Thyroid gland (tissue), 4 donors: ENCODE results near the gene KLHL17.

Experiments
- POLR2A ChIP-seq, 2 donors: fragments of 450-650 bp; IDR thresholded peaks; one replicate each; pipeline ENCODE4 v1.6.1; 2017; ENCODE audit warnings: antibody characterized with exemption in 2 of 2, mild to moderate bottlenecking in 2 of 2, moderate library complexity in 1 of 2
- TF ChIP-seq, protein P1 (sequence below), 6 experiments: fragments of 200-600 bp in 3 of 6; fragments of 450-650 bp in 3 of 6; sonication (generic) in 3 of 6; IDR thresholded peaks; one replicate each; pipeline ENCODE4 v1.5.1; 2016 to 2019; ENCODE audit warnings: antibody characterized with exemption in 6 of 6, mild to moderate bottlenecking in 2 of 6, inconsistent platforms in 1 of 6, moderate library complexity in 1 of 6

DNA sequence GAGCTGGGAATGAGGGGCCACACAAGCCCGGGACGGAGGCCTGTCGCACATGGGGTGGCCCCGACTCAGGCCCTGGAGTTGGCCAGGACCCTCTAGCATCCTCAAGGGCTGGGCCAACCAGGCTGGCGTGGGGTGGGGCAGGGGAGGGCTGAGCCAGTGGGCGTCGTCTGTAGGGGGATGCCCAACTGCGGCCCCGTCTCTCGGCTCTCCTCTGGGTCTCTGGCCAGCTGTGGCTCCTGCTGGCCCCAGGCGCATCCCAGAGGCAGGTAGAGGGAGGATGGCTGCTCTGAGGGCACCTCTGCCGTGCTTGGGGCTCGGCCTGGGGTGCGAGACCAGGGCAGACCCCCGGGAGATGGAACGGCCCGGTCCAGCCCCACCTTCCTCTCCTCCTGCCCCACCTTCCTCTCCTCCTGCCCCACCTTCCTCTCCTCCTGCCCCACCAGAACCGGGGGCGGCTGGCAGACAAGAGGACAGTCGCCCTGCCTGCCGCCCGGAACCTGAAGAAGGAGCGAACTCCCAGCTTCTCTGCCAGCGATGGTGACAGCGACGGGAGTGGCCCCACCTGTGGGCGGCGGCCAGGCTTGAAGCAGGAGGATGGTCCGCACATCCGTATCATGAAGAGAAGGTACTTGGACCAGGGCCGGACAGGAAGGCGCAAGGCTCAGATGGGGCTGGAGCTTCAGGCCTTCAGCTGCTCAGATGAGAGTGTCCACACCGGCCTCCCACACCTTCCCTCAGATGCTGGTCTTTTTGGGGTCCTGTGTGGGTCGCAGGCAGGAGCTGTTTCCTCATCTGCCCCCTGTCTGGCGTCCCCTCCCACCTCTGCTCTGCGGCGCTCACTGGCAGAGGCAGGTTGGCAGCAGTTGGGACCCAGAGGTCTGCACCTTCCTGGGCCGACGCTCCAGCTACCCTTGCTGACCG is 30.4 kb upstream of the KLHL17 start:
- TF ChIP-seq POLR2A (IDR thresholded peaks at IDR 0.05), result no peak
- TF ChIP-seq, protein P1, sequence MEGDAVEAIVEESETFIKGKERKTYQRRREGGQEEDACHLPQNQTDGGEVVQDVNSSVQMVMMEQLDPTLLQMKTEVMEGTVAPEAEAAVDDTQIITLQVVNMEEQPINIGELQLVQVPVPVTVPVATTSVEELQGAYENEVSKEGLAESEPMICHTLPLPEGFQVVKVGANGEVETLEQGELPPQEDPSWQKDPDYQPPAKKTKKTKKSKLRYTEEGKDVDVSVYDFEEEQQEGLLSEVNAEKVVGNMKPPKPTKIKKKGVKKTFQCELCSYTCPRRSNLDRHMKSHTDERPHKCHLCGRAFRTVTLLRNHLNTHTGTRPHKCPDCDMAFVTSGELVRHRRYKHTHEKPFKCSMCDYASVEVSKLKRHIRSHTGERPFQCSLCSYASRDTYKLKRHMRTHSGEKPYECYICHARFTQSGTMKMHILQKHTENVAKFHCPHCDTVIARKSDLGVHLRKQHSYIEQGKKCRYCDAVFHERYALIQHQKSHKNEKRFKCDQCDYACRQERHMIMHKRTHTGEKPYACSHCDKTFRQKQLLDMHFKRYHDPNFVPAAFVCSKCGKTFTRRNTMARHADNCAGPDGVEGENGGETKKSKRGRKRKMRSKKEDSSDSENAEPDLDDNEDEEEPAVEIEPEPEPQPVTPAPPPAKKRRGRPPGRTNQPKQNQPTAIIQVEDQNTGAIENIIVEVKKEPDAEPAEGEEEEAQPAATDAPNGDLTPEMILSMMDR (IDR thresholded peaks at IDR 0.05), result no peak
